CD14-positive monocyte (primary cell): ENCODE data around the gene SUCLG1. TPM values are rescaled to one million over a fixed set of nuclear protein-coding genes. Genes with fewer than 3 reads are reported as not detected.

Experiments
- DNase-seq, 3 donors: peaks; one replicate each; pipeline ENCODE4 v3.0.0-alpha.2; 2011 to 2022
- H2AFZ ChIP-seq: 2 replicates; pipeline ENCODE4 v1.6.0; 2012; ENCODE audit warnings: mild to moderate bottlenecking, low read depth, low read length, inconsistent platforms; ENCODE audit not compliant: insufficient read depth, poor library complexity, severe bottlenecking
- H3K27ac ChIP-seq, 2 donors: 1 replicate in 1 of 2; 2 replicates in 1 of 2; pipeline ENCODE4 v1.5.1; 2012 to 2013; ENCODE audit warnings: low read length in 2 of 2, control low read depth in 1 of 2, inconsistent platforms in 1 of 2, low read depth in 1 of 2, mild to moderate bottlenecking in 1 of 2
- H3K27me3 ChIP-seq, 2 donors: one replicate each; pipeline versions ENCODE4 v1.6.0 to v1.6.1; 2011 to 2013; ENCODE audit warnings: low read length in 2 of 2; ENCODE audit not compliant: control insufficient read depth in 2 of 2, insufficient read depth in 2 of 2
- H3K36me3 ChIP-seq, 2 donors: replicated peaks in 1 of 2; 1 replicate in 1 of 2; 2 replicates in 1 of 2; pipeline versions ENCODE4 v1.5.1 to v1.6.1; 2012 to 2013; ENCODE audit warnings: low read length in 2 of 2, control low read depth in 1 of 2, inconsistent platforms in 1 of 2, mild to moderate bottlenecking in 1 of 2; ENCODE audit not compliant: insufficient read depth in 2 of 2, control insufficient read depth in 1 of 2
- H3K4me1 ChIP-seq, 2 donors: 1 replicate in 1 of 2; 2 replicates in 1 of 2; pipeline versions ENCODE4 v1.5.1 to v1.6.1; 2012 to 2013; ENCODE audit warnings: low read length in 2 of 2, control low read depth in 1 of 2, inconsistent platforms in 1 of 2, mild to moderate bottlenecking in 1 of 2, moderate library complexity in 1 of 2; ENCODE audit not compliant: insufficient read depth in 2 of 2, control insufficient read depth in 1 of 2
- H3K4me2 ChIP-seq: replicated peaks from 2 replicates; pipeline ENCODE3; 2012; ENCODE audit warnings: low read length, moderate library complexity, mild to moderate bottlenecking; ENCODE audit not compliant: poor library complexity, severe bottlenecking; ENCODE audit errors: extremely low read depth
- H3K4me3 ChIP-seq, 3 experiments: fragments of 200-600 bp in 1 of 3; sonication (generic) in 1 of 3; replicated peaks in 1 of 3; 1 replicate in 2 of 3; 2 replicates in 1 of 3; pipeline ENCODE4 v1.5.1; 2011 to 2013; ENCODE audit warnings: low read length in 3 of 3, mild to moderate bottlenecking in 3 of 3, control low read depth in 2 of 3, low read depth in 2 of 3, inconsistent platforms in 1 of 3, moderate library complexity in 1 of 3
- H3K79me2 ChIP-seq: 2 replicates; pipeline ENCODE4 v1.6.0; 2012; ENCODE audit warnings: mild to moderate bottlenecking, control low read depth, inconsistent platforms, low read length, moderate library complexity; ENCODE audit not compliant: insufficient read depth
- H3K9ac ChIP-seq: 2 replicates; pipeline ENCODE4 v1.6.0; 2017; ENCODE audit warnings: low read length, mild to moderate bottlenecking; ENCODE audit not compliant: insufficient read depth, poor library complexity, severe bottlenecking
- H3K9me3 ChIP-seq, 2 donors: replicated peaks in 1 of 2; 1 replicate in 1 of 2; 2 replicates in 1 of 2; pipeline versions ENCODE4 v1.5.1 to v1.6.1; 2012 to 2013; ENCODE audit warnings: low read length in 2 of 2, control low read depth in 1 of 2; ENCODE audit not compliant: control insufficient read depth in 1 of 2, insufficient read depth in 1 of 2
- H4K20me1 ChIP-seq: 2 replicates; pipeline ENCODE4 v1.6.0; 2012; ENCODE audit warnings: mild to moderate bottlenecking, low read length, control low read depth, moderate library complexity; ENCODE audit not compliant: insufficient read depth
- H3K27ac Mint-ChIP-seq, 7 donors: one replicate each; pipeline ENCODE4 v1.8.0; 2020; ENCODE audit warnings: mild to moderate bottlenecking in 7 of 7, mixed read lengths in 7 of 7, moderate library complexity in 6 of 7, inconsistent platforms in 2 of 7
- H3K27me3 Mint-ChIP-seq, 3 donors: one replicate each; pipeline ENCODE4 v1.8.0; 2021 to 2022; ENCODE audit warnings: low read depth in 3 of 3, mild to moderate bottlenecking in 3 of 3, mixed read lengths in 3 of 3, moderate library complexity in 3 of 3, inconsistent platforms in 1 of 3
- H3K36me3 Mint-ChIP-seq, 2 donors: one replicate each; pipeline ENCODE4 v1.8.0; 2020; ENCODE audit warnings: mixed read lengths in 2 of 2, inconsistent platforms in 1 of 2, mild to moderate bottlenecking in 1 of 2
- H3K4me1 Mint-ChIP-seq: one replicate; pipeline ENCODE4 v1.8.0; 2020; ENCODE audit warnings: mild to moderate bottlenecking, mixed read lengths
- H3K4me3 Mint-ChIP-seq, 2 donors: one replicate each; pipeline ENCODE4 v1.8.0; 2020; ENCODE audit warnings: mild to moderate bottlenecking in 2 of 2, mixed read lengths in 2 of 2, moderate library complexity in 1 of 2
- H3K9me3 Mint-ChIP-seq, 7 donors: one replicate each; pipeline ENCODE4 v1.8.0; 2020 to 2022; ENCODE audit warnings: mixed read lengths in 7 of 7, mild to moderate bottlenecking in 6 of 7, moderate library complexity in 6 of 7, inconsistent platforms in 2 of 7
- CTCF ChIP-seq: fragments of 200-600 bp; IDR thresholded peaks from one replicate; pipeline ENCODE4 v1.8.0; 2022; ENCODE audit warnings: antibody characterized with exemption, mild to moderate bottlenecking
- WGBS: methylation state at CpG from one replicate; pipeline ENCODE4 v1.1.5; 2013; ENCODE audit warnings: missing lambda C conversion rate; ENCODE audit not compliant: insufficient coverage; 5-methylcytosine and 5-hydroxymethylcytosine counted together
- intact Hi-C, 2 donors: fragments of 100-400 bp; cut with micrococcal nuclease; formaldehyde crosslinking; loops; one replicate each; pipeline versions ENCODE4 v1.15.0 to v1.15.1; 2023
- polyA plus RNA-seq, 3 donors: library from polyadenylated mRNA; depleted of rRNA in 1 of 3; unstranded in 2 of 3; stranded (reverse) in 1 of 3; fragments of 300-500 nt in 2 of 3; fragments of >200 nt in 1 of 3; fragmentation: Illumina TruSeq in 2 of 3; gene quantifications; 1 replicate in 2 of 3; 2 replicates in 1 of 3; pipeline ENCODE4 v1.2.3, GENCODE V29; 2012 to 2021

The SUCLG1 gene
- polyA plus RNA-seq, 3 donors: 24.9 to 114 (median 98.9) TPM

GRCh38 chr2:84497285-84497684 lies 38.2 kb upstream of the SUCLG1 start:
- peaks cover 4% of the 10 kb centered on the region for H3K4me1 Mint-ChIP-seq
- H3K4me2 ChIP-seq: no peak overlapping the region
- no peak for DNase-seq
- H3K79me2 ChIP-seq: no peaks in the 10 kb centered on the region
- 100% methylated on average over 1 of the region's 3 CpGs for WGBS
- H3K27me3 Mint-ChIP-seq: peaks cover 0 to 11% (median 3%) of the 10 kb centered on the region in 3 donors
- H3K27ac ChIP-seq: no peak overlapping the region
- H3K36me3 ChIP-seq: no peaks in the 10 kb centered on the region
- no peaks in the 10 kb centered on the region for H4K20me1 ChIP-seq
- no peak overlapping the region for H2AFZ ChIP-seq
- no peaks in the 10 kb centered on the region for H3K4me1 ChIP-seq
- H3K27me3 ChIP-seq: no peaks in the 10 kb centered on the region
- intact Hi-C loops: loop anchor here in 1 of 2 donors (5.0 kb wide), 1 partner anchor 365 kb away; no protein-coding TSS in a partner anchor
- no peak overlapping the region for H3K27ac Mint-ChIP-seq
- no peak overlapping the region for H3K9ac ChIP-seq
- no peaks in the 10 kb centered on the region for H3K36me3 Mint-ChIP-seq
- H3K9me3 Mint-ChIP-seq: peaks cover 0 to 4% (median 0%) of the 10 kb centered on the region in 7 donors
- no peak overlapping the region for H3K4me3 ChIP-seq
- no peaks in the 10 kb centered on the region for H3K9me3 ChIP-seq
- TF ChIP-seq CTCF: no peak
- H3K4me3 Mint-ChIP-seq: no peak overlapping the region

GRCh38 chr2:84496386-84496785 lies 37.3 kb upstream of the SUCLG1 start:
- Mint-ChIP-seq H3K27ac (no peak overlapping the region), H3K27me3 (peaks cover 0 to 7% (median 5%) of the 10 kb centered on the region in 3 donors), H3K4me3 (no peak overlapping the region), H3K36me3 (no peaks in the 10 kb centered on the region), H3K4me1 (peaks cover 4% of the 10 kb centered on the region), H3K9me3 (no peaks in the 10 kb centered on the region)
- Histone ChIP-seq H3K4me1 (no peaks in the 10 kb centered on the region), H3K4me3 (no peak overlapping the region), H3K9me3 (no peaks in the 10 kb centered on the region), H4K20me1 (no peaks in the 10 kb centered on the region), H3K27me3 (no peaks in the 10 kb centered on the region), H3K4me2 (no peak overlapping the region), H3K36me3 (no peaks in the 10 kb centered on the region), H2AFZ (no peak overlapping the region), H3K9ac (no peak overlapping the region), H3K79me2 (no peaks in the 10 kb centered on the region), H3K27ac (no peak overlapping the region)
- intact Hi-C loops: loop anchor here in 1 of 2 donors (5.0 kb wide), 1 partner anchor 366 kb away; no protein-coding TSS in a partner anchor
- DNase-seq: no peak
- no peak for TF ChIP-seq CTCF
